Natural killer cell (primary cell): ENCODE results near the gene CR1. TPM values are rescaled to one million over a fixed set of nuclear protein-coding genes. Genes with fewer than 3 reads are reported as not detected.
"Not testable (repeated sequence)": the region's sequence is repeated elsewhere in the genome, so short reads cannot be mapped to it uniquely, and the experiment has no call there.

Experiments used
- ATAC-seq, 3 donors: fragments of 150-1000 bp in 2 of 3; fragments of 200-7000 bp in 1 of 3; cut with Tn5 transposase; 1 replicate in 1 of 3; 2 replicates in 2 of 3; pipeline ENCODE4 v1.10.0; 2021; ENCODE audit warnings: mild to moderate bottlenecking in 2 of 3, moderate library complexity in 2 of 3
- DNase-seq, 2 donors: peaks; one replicate each; pipeline versions ENCODE4 v3.0.0 to v3.0.0-alpha.2; 2013 to 2021; ENCODE audit warnings: mixed read lengths in 1 of 2
- H3K27ac ChIP-seq: one replicate; pipeline ENCODE4 v1.5.1; 2013; ENCODE audit warnings: mild to moderate bottlenecking, low read length
- H3K27me3 ChIP-seq: one replicate; pipeline ENCODE4 v1.6.1; 2013; ENCODE audit warnings: low read length; ENCODE audit not compliant: control insufficient read depth, insufficient read depth
- H3K36me3 ChIP-seq: one replicate; pipeline ENCODE4 v1.6.1; 2013; ENCODE audit warnings: low read length; ENCODE audit not compliant: control insufficient read depth, insufficient read depth
- H3K4me1 ChIP-seq: one replicate; pipeline ENCODE4 v1.6.1; 2013; ENCODE audit warnings: low read length; ENCODE audit not compliant: control insufficient read depth, insufficient read depth
- H3K4me3 ChIP-seq: one replicate; pipeline ENCODE4 v1.5.1; 2013; ENCODE audit warnings: low read length
- H3K9me3 ChIP-seq: one replicate; pipeline ENCODE4 v1.6.1; 2013; ENCODE audit warnings: low read length; ENCODE audit not compliant: control insufficient read depth, insufficient read depth
- H3K27ac Mint-ChIP-seq, 2 donors: one replicate each; pipeline ENCODE4 v1.8.0; 2022; ENCODE audit warnings: mild to moderate bottlenecking in 2 of 2, mixed read lengths in 2 of 2, moderate library complexity in 1 of 2
- H3K27me3 Mint-ChIP-seq, 2 donors: one replicate each; pipeline ENCODE4 v1.8.0; 2022; ENCODE audit warnings: low read depth in 2 of 2, mixed read lengths in 2 of 2
- H3K36me3 Mint-ChIP-seq: one replicate; pipeline ENCODE4 v1.8.0; 2022; ENCODE audit warnings: mixed read lengths
- H3K4me1 Mint-ChIP-seq, 2 donors: one replicate each; pipeline ENCODE4 v1.8.0; 2022; ENCODE audit warnings: mixed read lengths in 2 of 2
- H3K4me3 Mint-ChIP-seq: one replicate; pipeline ENCODE4 v1.8.0; 2022; ENCODE audit warnings: mild to moderate bottlenecking, moderate library complexity, mixed read lengths
- H3K9me3 Mint-ChIP-seq, 2 donors: one replicate each; pipeline ENCODE4 v1.8.0; 2022; ENCODE audit warnings: mixed read lengths in 2 of 2
- WGBS: methylation state at CpG from one replicate; pipeline ENCODE4 v1.1.7; 2013; ENCODE audit warnings: missing lambda C conversion rate; ENCODE audit not compliant: insufficient coverage; 5-methylcytosine and 5-hydroxymethylcytosine counted together
- intact Hi-C: fragments of 100-400 bp; cut with micrococcal nuclease; formaldehyde crosslinking; loops from one replicate; pipeline ENCODE4 v1.14.2; 2022
- total RNA-seq, 4 donors: library from RNA; stranded (reverse); fragments of 120-200 nt in 1 of 4; gene quantifications; one replicate each; pipeline versions ENCODE4 v1.2.3 to v1.2.4, GENCODE V29; 2013 to 2022
- TF ChIP-seq, protein P1 (sequence below): fragments of 200-600 bp; IDR thresholded peaks from one replicate; pipeline ENCODE4 v1.8.0; 2022; ENCODE audit warnings: antibody characterized with exemption

CR1 gene
- total RNA-seq, 3 donors from 2014 or later (not counting 1 experiment from before 2014, with no cell fraction given) = 1.5 to 39.4 (median 2.6) TPM

DNA sequence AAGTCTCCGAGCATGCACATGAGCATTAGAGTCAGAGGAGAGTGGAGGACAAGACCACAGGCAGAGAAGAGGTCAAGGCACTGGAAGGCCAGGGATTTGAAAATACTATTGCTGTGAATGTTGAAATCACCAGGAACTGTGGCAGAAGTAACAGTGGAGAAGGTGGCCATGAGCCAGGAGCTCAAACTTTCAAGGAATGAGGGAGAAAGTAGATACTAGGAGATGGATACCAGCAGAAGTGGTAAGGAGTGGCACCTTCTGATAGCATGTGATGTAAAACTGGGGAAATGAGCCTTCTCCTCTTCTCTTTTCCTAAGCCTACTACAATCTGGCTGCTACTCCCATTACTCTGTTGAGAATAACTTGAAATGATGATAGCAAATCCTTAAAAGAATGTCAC, 1.8 kb upstream of the CR1 start:
- Histone ChIP-seq H3K4me1 (peaks cover 11% of the 10 kb centered on the region), H3K9me3 (no peaks in the 10 kb centered on the region), H3K36me3 (no peaks in the 10 kb centered on the region), H3K4me3 (no peak overlapping the region), H3K27ac (no peak overlapping the region), H3K27me3 (peaks cover 17% of the 10 kb centered on the region)
- WGBS = 92% methylated on average over 1 of the region's 1 CpG
- no peak overlapping the region for H3K27ac Mint-ChIP-seq
- ATAC-seq = no peak
- H3K36me3 Mint-ChIP-seq = no peaks in the 10 kb centered on the region
- H3K4me3 Mint-ChIP-seq = no peak overlapping the region
- TF ChIP-seq, protein P1, sequence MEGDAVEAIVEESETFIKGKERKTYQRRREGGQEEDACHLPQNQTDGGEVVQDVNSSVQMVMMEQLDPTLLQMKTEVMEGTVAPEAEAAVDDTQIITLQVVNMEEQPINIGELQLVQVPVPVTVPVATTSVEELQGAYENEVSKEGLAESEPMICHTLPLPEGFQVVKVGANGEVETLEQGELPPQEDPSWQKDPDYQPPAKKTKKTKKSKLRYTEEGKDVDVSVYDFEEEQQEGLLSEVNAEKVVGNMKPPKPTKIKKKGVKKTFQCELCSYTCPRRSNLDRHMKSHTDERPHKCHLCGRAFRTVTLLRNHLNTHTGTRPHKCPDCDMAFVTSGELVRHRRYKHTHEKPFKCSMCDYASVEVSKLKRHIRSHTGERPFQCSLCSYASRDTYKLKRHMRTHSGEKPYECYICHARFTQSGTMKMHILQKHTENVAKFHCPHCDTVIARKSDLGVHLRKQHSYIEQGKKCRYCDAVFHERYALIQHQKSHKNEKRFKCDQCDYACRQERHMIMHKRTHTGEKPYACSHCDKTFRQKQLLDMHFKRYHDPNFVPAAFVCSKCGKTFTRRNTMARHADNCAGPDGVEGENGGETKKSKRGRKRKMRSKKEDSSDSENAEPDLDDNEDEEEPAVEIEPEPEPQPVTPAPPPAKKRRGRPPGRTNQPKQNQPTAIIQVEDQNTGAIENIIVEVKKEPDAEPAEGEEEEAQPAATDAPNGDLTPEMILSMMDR = no peak
- H3K27me3 Mint-ChIP-seq = peaks cover 19 to 32% of the 10 kb centered on the region in 2 donors
- peaks cover 0 to 9% of the 10 kb centered on the region in 2 donors for H3K4me1 Mint-ChIP-seq
- DNase-seq = no peak
- intact Hi-C loops = no loop called here
- H3K9me3 Mint-ChIP-seq = no peaks in the 10 kb centered on the region

GRCh38 chr1:207495281-207495680, 676 bp upstream of the CR1 start:
- not testable (repeated sequence) for H3K27ac Mint-ChIP-seq

GRCh38 chr1:207497941-207498340, 2.0 kb downstream of the CR1 start:
- Histone ChIP-seq H3K36me3 (no peaks in the 10 kb centered on the region), H3K27me3 (peaks cover 26% of the 10 kb centered on the region), H3K4me3 (no peak overlapping the region), H3K9me3 (no peaks in the 10 kb centered on the region), H3K27ac (no peak overlapping the region), H3K4me1 (peaks cover 11% of the 10 kb centered on the region)
- H3K27ac Mint-ChIP-seq = no peak overlapping the region
- no peaks in the 10 kb centered on the region for H3K36me3 Mint-ChIP-seq
- 55% methylated on average over 5 of the region's 5 CpGs for WGBS
- TF ChIP-seq, protein P1 = no peak
- H3K4me1 Mint-ChIP-seq = peaks cover 0 to 9% of the 10 kb centered on the region in 2 donors
- H3K9me3 Mint-ChIP-seq = no peaks in the 10 kb centered on the region
- intact Hi-C loops = no loop called here
- ATAC-seq (peak in 1 of 3 donors; percentile 40), DNase-seq (peak in 1 of 2 donors; percentile 6)
- H3K27me3 Mint-ChIP-seq = peaks cover 34 to 47% of the 10 kb centered on the region in 2 donors
- no peak overlapping the region for H3K4me3 Mint-ChIP-seq

More at GRCh38 chr1:207495281-207495680, 676 bp upstream of the CR1 start:
- H3K9me3 ChIP-seq, intact Hi-C loops, ATAC-seq, H3K4me1 Mint-ChIP-seq, H3K27ac ChIP-seq, H3K4me3 ChIP-seq, H3K9me3 Mint-ChIP-seq, DNase-seq, H3K36me3 Mint-ChIP-seq, H3K36me3 ChIP-seq: not testable (repeated sequence)
- Histone ChIP-seq H3K27me3 (peaks cover 26% of the 10 kb centered on the region), H3K4me1 (peaks cover 11% of the 10 kb centered on the region)
- peaks cover 25 to 32% of the 10 kb centered on the region in 2 donors for H3K27me3 Mint-ChIP-seq
- peak overlapping the region; percentile 63 for H3K4me3 Mint-ChIP-seq
- WGBS = 68% methylated on average over 8 of the region's 8 CpGs

- Mint-ChIP-seq H3K27me3 (peaks cover 42 to 59% of the 10 kb centered on the region in 2 donors), H3K4me3 (no peak overlapping the region), H3K27ac (no peak overlapping the region), H3K9me3 (no peaks in the 10 kb centered on the region), H3K4me1 (peaks cover 0 to 9% of the 10 kb centered on the region in 2 donors), H3K36me3 (no peaks in the 10 kb centered on the region)
- Histone ChIP-seq H3K4me1 (peaks cover 11% of the 10 kb centered on the region), H3K36me3 (no peaks in the 10 kb centered on the region), H3K4me3 (no peak overlapping the region), H3K9me3 (no peaks in the 10 kb centered on the region), H3K27me3 (peaks cover 31% of the 10 kb centered on the region), H3K27ac (no peak overlapping the region)
- intact Hi-C loops = loop anchor here (1.0 kb wide), 1 partner anchor 415 kb away; no protein-coding TSS in a partner anchor
- peak; percentile 41 to 87 for DNase-seq
- peak; percentile 73 to 84 (median 77) for ATAC-seq
- WGBS = 0% methylated on average over 3 of the region's 4 CpGs
- TF ChIP-seq, protein P1 = peak; percentile 66
Observed at GRCh38 chr1:207499573-207499972, 3.6 kb downstream of the CR1 start.
